ENCODE measurements around the gene TMCO4. TPM values are rescaled to one million over a fixed set of nuclear protein-coding genes. Genes with fewer than 3 reads are reported as not detected.
A peak's percentile ranks its signal among the peaks of the same experiment; 100 is the strongest.

The TMCO4 gene
- total RNA-seq (2021; fragmentation: NEBNext Ultra II Directional; extraction: Animal tissue kit (Norgen Biotek cat#: 25700)) (3.0 and 3.1 TPM in 2 replicates), polyA plus RNA-seq (2011; rRNA removed) (3.1 and 3.6 TPM in 2 replicates), polyA minus RNA-seq (2011; rRNA and poly(A)+ RNA removed) (3.2 TPM in 2 replicates)
- 4.0 TPM for polyA plus RNA-seq (2011; cell fraction: cytosol; rRNA removed)
- 4.4 TPM for polyA plus RNA-seq (2011; cell fraction: nucleus; rRNA removed)
- polyA plus RNA-seq (2012, experiment 1 of 2): 2.1 to 4.3 TPM (median 3.2 TPM) in 4 replicates
- polyA plus RNA-seq (2012, experiment 2 of 2): 2.9 TPM
- 2.7 TPM for polyA plus RNA-seq (2013, experiment 1 of 2)
- polyA plus RNA-seq (2013, experiment 2 of 2): 3.2 TPM
- polyA minus RNA-seq (2011; cell fraction: cytosol; rRNA and poly(A)+ RNA removed): 3.6 TPM
- polyA minus RNA-seq (2011; cell fraction: nucleus; rRNA and poly(A)+ RNA removed): 3.7 TPM
- long read RNA-seq, experiment 1, partial matches to known transcripts: 1 of 1 reads
- long read RNA-seq, experiment 1, other reads (novel, unspliced or antisense): 0 of 1 reads
- long read RNA-seq, experiment 2, partial matches to known transcripts: 1 of 3 reads
- long read RNA-seq, experiment 2, other reads (novel, unspliced or antisense): 2 of 3 reads

GRCh38 chr1:19799230-19800075, at the start of gene TMCO4:
TMCO4 (minus strand) TSS chr1:19799916; CDS start chr1:19780758, 19,158 bp downstream.
- Histone ChIP-seq H3K56ac (replicated peaks; ENCODE audit: insufficient read length, low read depth, low read length) (no peak within 1 kb of the TSS), H3K9ac (replicated peaks in 1 of 4; ENCODE audit: extremely low read depth in 1 of 4, low read depth in 3 of 4, low read length in 3 of 4) (peak within 1 kb of the TSS in 1 of 4 experiments; percentile 50; a peak in 1 of 7 replicates), H3K4me1 (replicated peaks in 1 of 4; ENCODE audit: control insufficient read depth in 3 of 4, insufficient read depth in 4 of 4, low read length in 3 of 4) (peaks cover 2 to 9% (median 6%) of the 10 kb centered on the region in 4 experiments; a peak in 6 of 7 replicates), H2BK5ac (ENCODE audit: low read depth, low read length) (no peak within 1 kb of the TSS), H3K9me3 (ENCODE audit: insufficient read depth in 2 of 2, low read depth in 1 of 2, low read length in 1 of 2) (no peaks in the 10 kb centered on the region), H4K20me1 (replicated peaks in 1 of 2; ENCODE audit: control insufficient read depth in 1 of 2, insufficient read depth in 2 of 2, low read length in 2 of 2) (no peaks in the 10 kb centered on the region), H2BK12ac (ENCODE audit: low read depth, low read length) (no peak within 1 kb of the TSS; the same call in 1 of the 2 replicates), H2AK5ac (ENCODE audit: low read depth, low read length) (no peak within 1 kb of the TSS), H2BK20ac (ENCODE audit: low read length) (no peak within 1 kb of the TSS), H3K18ac (ENCODE audit: extremely low read depth, low read length) (no peak within 1 kb of the TSS), H3K27ac (ENCODE audit: low read depth, low read length) (no peak within 1 kb of the TSS), H4K8ac (ENCODE audit: extremely low read depth, insufficient read depth, low read length) (peak within 1 kb of the TSS; percentile 72; the same call in 1 of the 2 replicates), H3K27me3 (replicated peaks in 1 of 4; ENCODE audit: control insufficient read depth in 3 of 4, extremely low read depth in 1 of 4, insufficient read depth in 3 of 4, low read length in 3 of 4) (peaks cover 0 to 33% (median 22%) of the 10 kb centered on the region in 4 experiments; a peak in 6 of 7 replicates), H3K23me2 (ENCODE audit: low read depth, low read length) (peaks cover 5% of the 10 kb centered on the region; the same call in 1 of the 2 replicates), H4K91ac (replicated peaks; ENCODE audit: insufficient read length, low read length) (peak within 1 kb of the TSS; percentile 30), H3K79me2 (ENCODE audit: control insufficient read depth in 1 of 2, insufficient read depth in 2 of 2, low read length in 2 of 2) (no peaks in the 10 kb centered on the region), H3K79me1 (ENCODE audit: low read depth, low read length) (no peaks in the 10 kb centered on the region), H3K36me3 (ENCODE audit: control insufficient read depth in 2 of 4, insufficient read depth in 4 of 4, low read length in 3 of 4) (no peaks in the 10 kb centered on the region), H3K23ac (ENCODE audit: insufficient read length) (no peak within 1 kb of the TSS), H2BK120ac (replicated peaks; ENCODE audit: low read depth, low read length) (no peak within 1 kb of the TSS), H3K4ac (replicated peaks; ENCODE audit: insufficient read length, low read depth, low read length) (no peak within 1 kb of the TSS), H3K4me2 (ENCODE audit: insufficient read depth in 1 of 2, low read depth in 2 of 2, low read length in 2 of 2) (peak within 1 kb of the TSS; percentile 59 to 71), H2BK15ac (ENCODE audit: low read length) (no peak within 1 kb of the TSS), H3K14ac (ENCODE audit: insufficient read length) (no peak within 1 kb of the TSS), H4K5ac (ENCODE audit: insufficient read length, low read depth, low read length) (no peak within 1 kb of the TSS), H3K4me3 (ENCODE audit: extremely low read depth in 1 of 4, insufficient read depth in 2 of 4, low read depth in 3 of 4, low read length in 4 of 4) (peak within 1 kb of the TSS; percentile 31 to 65 (median 35)), H2AFZ (ENCODE audit: low read length) (peak within 1 kb of the TSS; percentile 48; the same call in 1 of the 2 replicates)
- ChIA-PET POLR2A (ENCODE audit: partially characterized antibody) (no interaction called here), CTCF (ENCODE audit: partially characterized antibody) (interaction anchor here (0.9 kb wide), 1 partner anchor 37 kb away, joined by 7 read pairs; no protein-coding TSS in a partner anchor)
- DNase-seq (ENCODE audit: low read depth in 1 of 2, low spot score in 2 of 2): peak in 1 of 2 experiments; percentile 58
- WGBS, 2 experiments (ENCODE audit: extremely low coverage in 1 of 2, insufficient coverage in 1 of 2, insufficient read length in 1 of 2, insufficient replicate concordance in 2 of 2, low coverage in 1 of 2, low lambda C conversion rate in 2 of 2, missing lambda C conversion rate in 1 of 2): 32% methylated on average over 29 of the region's 70 CpGs; no CpG with 5 or more reads in 1 of the 2 experiments
- no peak for FAIRE-seq
- TF ChIP-seq SIN3A (conservative IDR thresholded peaks at IDR 0.05 in 1 of 2, IDR thresholded peaks at IDR 0.05 in 1 of 2; ENCODE audit: low read depth in 1 of 2, low read length in 2 of 2): no peak
- TF ChIP-seq, protein P1, sequence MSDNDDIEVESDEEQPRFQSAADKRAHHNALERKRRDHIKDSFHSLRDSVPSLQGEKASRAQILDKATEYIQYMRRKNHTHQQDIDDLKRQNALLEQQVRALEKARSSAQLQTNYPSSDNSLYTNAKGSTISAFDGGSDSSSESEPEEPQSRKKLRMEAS (IDR thresholded peaks at IDR 0.05): 0 out of 2 replicates have a peak, but pooled peaks have one; percentile 8
- peak; percentile 4 to 34 (median 9) for TF ChIP-seq CTCF (IDR thresholded peaks at IDR 0.05; ENCODE audit: control extremely low read depth in 1 of 3, insufficient read depth in 1 of 3, low read depth in 1 of 3, low read length in 3 of 3)
- peak; percentile 4 for TF ChIP-seq KDM4A (IDR thresholded peaks at IDR 0.05; ENCODE audit: low read depth, low read length, severe bottlenecking)

Data from H1 (cell line).